ENCODE data around the gene SMARCC1.

SMARCC1 gene

GRCh38 chr3:47636921-47637320 is 144.8 kb downstream of the SMARCC1 start:
- no peak overlapping the region for H3K4me3 ChIP-seq (ENCODE audit: severe bottlenecking)
- H3K4me1 ChIP-seq (ENCODE audit: insufficient read depth, poor library complexity, severe bottlenecking), result no peaks in the 10 kb centered on the region
- no peak for DNase-seq (ENCODE audit: low spot score)
- H3K27ac ChIP-seq (ENCODE audit: poor library complexity, severe bottlenecking), result no peak overlapping the region
- TF ChIP-seq CTCF (IDR thresholded peaks at IDR 0.05; ENCODE audit: poor library complexity, severe bottlenecking), result no peak
- ATAC-seq (ENCODE audit: low read depth), result no peak
- H3K27me3 ChIP-seq (ENCODE audit: insufficient read depth, poor library complexity, severe bottlenecking), result no peaks in the 10 kb centered on the region
- H3K36me3 ChIP-seq (ENCODE audit: low read depth), result peaks cover 78% of the 10 kb centered on the region
- no peaks in the 10 kb centered on the region for H3K9me3 ChIP-seq (ENCODE audit: severe bottlenecking)

- no peak for TF ChIP-seq CTCF (IDR thresholded peaks at IDR 0.05; ENCODE audit: poor library complexity, severe bottlenecking)
- Histone ChIP-seq H3K9me3 (ENCODE audit: severe bottlenecking) (no peaks in the 10 kb centered on the region), H3K4me1 (ENCODE audit: insufficient read depth, poor library complexity, severe bottlenecking) (no peaks in the 10 kb centered on the region), H3K27me3 (ENCODE audit: insufficient read depth, poor library complexity, severe bottlenecking) (no peaks in the 10 kb centered on the region), H3K27ac (ENCODE audit: poor library complexity, severe bottlenecking) (no peak overlapping the region), H3K4me3 (ENCODE audit: severe bottlenecking) (no peak overlapping the region), H3K36me3 (ENCODE audit: low read depth) (peaks cover 78% of the 10 kb centered on the region)
- no peak for DNase-seq (ENCODE audit: low spot score)
- ATAC-seq (ENCODE audit: low read depth), result no peak
These were observed 145.5 kb downstream of the SMARCC1 start for GRCh38 chr3:47636225-47636624.

- no peak overlapping the region for H3K27ac ChIP-seq (ENCODE audit: poor library complexity, severe bottlenecking)
- H3K4me3 ChIP-seq (ENCODE audit: severe bottlenecking), result no peak overlapping the region
- ATAC-seq (ENCODE audit: low read depth) (no peak), DNase-seq (ENCODE audit: low spot score) (no peak)
- H3K4me1 ChIP-seq (ENCODE audit: insufficient read depth, poor library complexity, severe bottlenecking), result no peaks in the 10 kb centered on the region
- no peaks in the 10 kb centered on the region for H3K9me3 ChIP-seq (ENCODE audit: severe bottlenecking)
- H3K36me3 ChIP-seq (ENCODE audit: low read depth), result peaks cover 78% of the 10 kb centered on the region
- no peaks in the 10 kb centered on the region for H3K27me3 ChIP-seq (ENCODE audit: insufficient read depth, poor library complexity, severe bottlenecking)
- TF ChIP-seq CTCF (IDR thresholded peaks at IDR 0.05; ENCODE audit: poor library complexity, severe bottlenecking), result no peak
These were observed 146.2 kb downstream of the SMARCC1 start for GRCh38 chr3:47635536-47635935.

- ATAC-seq (ENCODE audit: low read depth) (no peak), DNase-seq (ENCODE audit: low spot score) (no peak)
- no peak overlapping the region for H3K4me3 ChIP-seq (ENCODE audit: severe bottlenecking)
- no peaks in the 10 kb centered on the region for H3K9me3 ChIP-seq (ENCODE audit: severe bottlenecking)
- no peaks in the 10 kb centered on the region for H3K4me1 ChIP-seq (ENCODE audit: insufficient read depth, poor library complexity, severe bottlenecking)
- TF ChIP-seq CTCF (IDR thresholded peaks at IDR 0.05; ENCODE audit: poor library complexity, severe bottlenecking), result no peak
- no peak overlapping the region for H3K27ac ChIP-seq (ENCODE audit: poor library complexity, severe bottlenecking)
- H3K27me3 ChIP-seq (ENCODE audit: insufficient read depth, poor library complexity, severe bottlenecking), result no peaks in the 10 kb centered on the region
- H3K36me3 ChIP-seq (ENCODE audit: low read depth), result peaks cover 78% of the 10 kb centered on the region
These were observed 146.7 kb downstream of the SMARCC1 start for GRCh38 chr3:47634996-47635395.

- TF ChIP-seq CTCF (IDR thresholded peaks at IDR 0.05; ENCODE audit: poor library complexity, severe bottlenecking), result no peak
- DNase-seq (ENCODE audit: low spot score) (no peak), ATAC-seq (ENCODE audit: low read depth) (no peak)
- Histone ChIP-seq H3K9me3 (ENCODE audit: severe bottlenecking) (no peaks in the 10 kb centered on the region), H3K4me1 (ENCODE audit: insufficient read depth, poor library complexity, severe bottlenecking) (no peaks in the 10 kb centered on the region), H3K4me3 (ENCODE audit: severe bottlenecking) (no peak overlapping the region), H3K36me3 (ENCODE audit: low read depth) (peaks cover 85% of the 10 kb centered on the region), H3K27ac (ENCODE audit: poor library complexity, severe bottlenecking) (no peak overlapping the region), H3K27me3 (ENCODE audit: insufficient read depth, poor library complexity, severe bottlenecking) (no peaks in the 10 kb centered on the region)
These were observed 150.9 kb downstream of the SMARCC1 start for GRCh38 chr3:47630810-47631209.

Data from RWPE2 (cell line).